ENCODE results near the gene TBX15.

Gene TBX15

GRCh38 chr1:119001181-119002027 lies 13.3 kb upstream of the TBX15 start:
- no peak for DNase-seq

DNA sequence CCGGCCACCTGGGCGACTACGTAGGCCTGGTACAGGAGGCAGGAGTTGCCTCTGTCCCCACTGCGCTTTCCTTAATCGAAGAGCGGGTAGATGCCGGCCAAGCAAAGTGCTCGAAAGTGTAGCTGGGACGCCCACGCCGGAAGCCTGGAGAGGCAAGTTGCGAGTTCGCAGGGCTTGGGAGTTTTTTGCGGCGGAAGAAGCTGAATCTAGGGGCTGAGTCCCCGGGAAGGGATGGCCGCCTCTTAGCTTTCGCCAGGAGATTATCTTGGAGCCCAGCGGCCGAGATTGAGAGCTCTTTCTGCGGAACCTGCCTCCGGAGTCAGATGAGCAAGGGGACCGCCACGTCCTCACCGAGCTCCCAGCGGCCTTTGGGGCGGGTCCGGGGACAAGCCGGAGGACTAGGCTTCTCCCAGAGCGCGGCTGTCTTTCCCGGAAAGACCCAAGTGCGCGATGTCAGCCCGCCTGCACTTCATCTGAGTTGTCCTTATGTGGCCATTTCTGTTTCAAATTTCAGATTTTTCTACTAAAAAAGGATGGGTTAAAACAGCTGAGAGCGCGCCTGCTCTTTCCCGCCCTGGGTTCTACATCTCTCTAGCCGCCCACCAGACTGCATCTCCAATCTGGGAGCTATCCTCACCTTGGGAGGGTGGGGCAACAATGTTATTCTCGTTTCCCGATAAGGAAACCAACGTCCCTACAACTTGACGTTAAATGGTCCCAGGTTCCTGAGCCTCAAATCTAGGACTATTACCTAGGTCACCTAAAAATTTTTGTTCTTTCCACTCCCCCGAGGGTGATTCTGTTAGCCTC lies 12.4 kb upstream of the TBX15 start:
- DNase-seq, result no peak

DNA sequence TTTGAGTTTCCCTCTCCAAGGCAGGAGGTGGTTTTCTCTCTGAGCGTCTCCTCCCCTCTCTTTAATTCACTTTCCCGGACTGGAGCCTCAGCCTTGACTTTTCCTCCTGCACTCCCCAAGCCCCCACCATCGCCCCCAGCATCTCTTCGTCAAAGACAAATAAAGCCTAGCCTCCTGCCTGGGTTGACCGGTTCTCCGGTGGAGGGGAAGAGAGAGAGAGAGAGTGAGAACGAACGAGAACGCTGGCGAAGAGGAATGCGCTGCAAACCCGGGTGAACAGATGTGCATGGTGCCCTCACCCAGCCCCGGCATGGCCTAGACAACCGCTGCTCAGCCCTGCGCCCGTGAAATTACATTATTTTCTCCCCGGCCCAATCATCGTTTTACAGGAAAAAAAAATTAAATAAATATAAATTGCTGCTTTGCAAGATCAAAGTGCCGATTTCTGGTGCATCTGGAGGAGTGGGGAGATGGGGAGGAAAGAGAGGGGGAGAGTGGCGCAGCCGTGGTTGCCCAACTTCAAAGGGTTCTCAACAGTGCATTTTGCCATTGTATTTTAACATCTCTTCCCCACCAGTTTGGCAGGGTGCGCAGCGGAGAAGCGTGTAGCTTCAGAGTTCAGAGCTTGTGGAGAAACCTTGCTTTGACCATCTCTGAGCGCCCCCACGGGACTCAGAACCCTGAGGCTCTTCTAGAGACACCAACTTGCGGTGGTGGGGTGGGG lies 11.4 kb upstream of the TBX15 start:
- DNase-seq, result no peak

- no peak for DNase-seq
Measured at GRCh38 chr1:118998171-118998570, 10.0 kb upstream of the TBX15 start.

GRCh38 chr1:118997225-118997624 lies 9.1 kb upstream of the TBX15 start:
- DNase-seq, result no peak

- DNase-seq, result no peak
Measured at GRCh38 chr1:118995312-118996016, 7.3 kb upstream of the TBX15 start.

DNA sequence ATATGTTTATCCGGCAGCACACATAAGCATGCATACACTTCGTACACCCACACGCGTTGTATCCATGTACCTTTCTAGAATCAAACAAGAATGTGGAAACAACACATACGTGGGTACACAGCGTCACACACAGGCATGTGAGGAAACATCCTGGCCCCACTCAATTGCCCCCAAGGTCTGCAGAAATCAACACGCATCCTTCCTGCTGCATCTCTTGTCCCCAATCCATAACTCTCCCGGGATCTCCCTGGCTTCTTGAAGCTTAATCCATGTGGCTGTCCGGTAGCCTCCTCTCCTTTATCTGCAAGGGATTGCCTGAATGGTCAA lies 5.5 kb upstream of the TBX15 start:
- DNase-seq, result no peak

DNA sequence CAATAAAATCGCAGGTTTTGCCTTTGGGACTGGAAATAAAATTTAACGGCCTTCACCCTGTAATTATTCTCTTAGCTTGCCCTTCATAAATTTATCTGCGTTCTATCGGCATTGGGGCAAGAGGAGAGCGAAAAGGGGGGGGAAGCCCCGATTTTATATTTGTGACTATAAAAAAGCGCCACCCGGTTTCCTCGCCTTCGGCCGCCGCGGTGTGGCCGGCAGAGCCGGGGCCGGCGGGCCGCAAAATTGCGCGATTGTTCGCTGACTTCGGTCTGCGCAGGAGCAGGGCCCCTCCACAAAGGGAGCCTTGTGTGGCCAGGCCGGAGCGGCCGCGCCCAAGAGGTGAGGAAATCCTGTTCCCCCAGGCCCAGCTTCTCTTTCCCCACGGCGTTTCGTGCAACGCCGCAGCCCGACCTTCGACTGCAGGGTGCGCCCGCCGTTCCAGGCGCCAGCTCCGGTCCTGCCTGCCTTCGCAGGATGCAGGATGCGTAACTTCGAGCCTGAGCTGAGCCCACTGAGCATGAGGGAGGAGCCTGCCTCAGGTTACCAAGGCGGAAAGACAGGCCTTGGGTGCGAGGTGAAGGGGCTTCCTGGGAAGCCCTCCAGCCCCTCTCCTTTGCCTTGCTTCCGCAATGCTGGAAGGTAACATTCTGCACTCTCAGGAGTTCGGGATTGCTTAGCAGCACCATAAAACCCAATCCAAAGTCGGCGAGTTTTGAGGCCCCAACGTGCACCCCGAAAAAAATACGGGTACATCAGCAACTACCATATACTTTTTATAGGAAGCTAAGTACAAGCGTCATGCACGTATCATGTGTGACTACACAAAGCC lies 4.9 kb upstream of the TBX15 start:
- no peak for DNase-seq

DNA sequence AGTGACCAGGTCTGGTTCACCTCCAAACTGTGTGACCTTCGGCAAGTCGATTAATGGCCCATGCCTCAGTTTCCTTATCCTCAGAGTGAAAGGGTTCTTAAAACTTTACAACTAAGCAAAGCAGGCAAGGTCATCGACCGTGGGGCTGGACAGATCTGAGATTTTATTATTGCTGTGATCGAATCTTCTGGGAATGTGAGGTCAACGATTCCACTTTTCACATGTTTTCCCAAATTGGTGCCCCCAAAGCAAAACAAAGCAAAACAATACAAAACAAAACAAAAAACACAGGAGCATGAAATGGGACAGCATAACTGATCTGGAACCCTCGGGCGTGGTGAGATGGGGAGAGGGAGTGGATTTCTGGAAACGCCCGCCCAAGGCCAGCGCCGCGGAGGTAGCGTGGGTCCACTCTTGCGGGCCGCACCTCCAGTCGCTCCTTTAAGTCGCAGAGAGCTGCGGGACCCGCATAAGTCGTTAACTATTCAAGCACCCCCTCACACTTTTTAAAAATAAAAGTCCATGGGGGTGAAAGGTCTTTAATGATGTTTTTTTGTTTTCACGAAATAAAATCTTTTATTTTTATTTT lies 4.2 kb upstream of the TBX15 start:
- no peak for DNase-seq

DNA sequence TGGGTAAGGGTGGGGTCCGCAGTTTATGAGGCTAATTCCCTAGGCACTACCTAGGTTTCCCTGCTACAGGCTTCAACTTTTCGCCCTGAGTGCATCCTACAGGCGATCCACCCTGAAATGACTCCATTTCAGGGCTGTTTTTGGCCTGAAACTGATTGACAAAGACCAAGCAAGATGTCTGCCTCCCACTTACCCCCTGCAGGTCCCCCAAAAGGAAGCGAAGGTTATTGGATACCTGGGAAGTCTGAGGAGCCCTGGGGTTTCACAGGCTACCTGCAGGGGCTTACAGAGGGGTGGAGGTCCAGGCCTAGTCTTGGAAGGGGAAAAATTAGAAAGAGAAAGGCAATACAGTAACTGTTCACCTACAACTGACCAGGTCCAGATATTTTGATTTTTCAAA lies 3.3 kb upstream of the TBX15 start:
- no peak for DNase-seq

DNA sequence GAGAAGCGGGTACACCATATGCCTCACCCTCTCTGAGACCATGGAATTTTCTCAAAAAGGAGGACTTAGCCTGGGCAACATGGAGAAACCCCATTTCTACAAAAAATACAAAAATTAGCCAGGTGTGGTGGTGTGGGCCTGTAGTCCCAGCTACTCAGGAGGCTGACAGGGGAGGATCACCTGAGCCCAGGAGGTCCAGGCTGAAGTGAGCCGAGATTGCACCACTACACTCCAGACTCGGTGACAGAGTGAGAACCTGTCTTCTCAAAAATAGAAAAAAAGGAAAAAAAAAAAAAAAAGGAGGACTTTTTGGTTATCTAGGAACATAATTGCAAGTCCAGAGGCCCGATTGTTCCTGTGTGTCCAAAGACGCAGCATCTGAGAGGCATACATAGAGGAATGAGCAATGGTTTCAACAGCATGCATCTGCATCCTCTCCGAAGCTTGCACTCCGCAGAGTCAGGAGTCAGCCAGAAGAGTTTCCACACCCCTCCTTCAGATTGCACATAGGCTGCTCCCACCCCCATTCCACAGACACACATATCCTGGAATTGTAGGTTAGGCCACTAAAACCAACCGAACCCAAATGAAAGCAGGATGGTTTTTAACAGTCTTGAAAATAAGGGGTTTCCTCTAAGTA lies 2.5 kb upstream of the TBX15 start:
- DNase-seq, result no peak

DNA sequence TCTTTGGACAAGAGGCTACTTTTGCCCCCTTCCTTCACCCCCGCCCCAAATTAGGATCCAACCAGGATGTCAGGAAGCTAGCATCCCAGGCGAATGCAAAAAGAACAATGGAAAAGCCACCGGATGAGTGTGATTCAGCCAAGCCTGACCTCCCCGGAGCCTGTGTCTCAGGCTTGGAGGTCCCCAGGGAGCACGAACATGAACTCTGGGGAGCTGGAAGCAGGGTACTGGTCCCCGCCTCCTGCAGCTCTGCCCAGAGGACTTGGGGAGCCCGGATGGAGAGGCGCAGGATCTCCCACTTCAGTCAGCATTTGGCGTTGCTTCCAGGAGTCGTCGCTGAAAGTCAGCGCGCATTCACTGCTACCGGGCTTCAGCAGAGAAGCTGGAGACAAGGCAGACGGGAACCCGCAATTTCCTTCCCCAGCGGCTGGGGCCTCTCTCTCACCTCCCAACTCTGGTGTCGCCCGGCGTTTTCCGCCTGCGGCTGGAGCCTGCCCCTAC lies 1.8 kb upstream of the TBX15 start:
- no peak for DNase-seq

DNA sequence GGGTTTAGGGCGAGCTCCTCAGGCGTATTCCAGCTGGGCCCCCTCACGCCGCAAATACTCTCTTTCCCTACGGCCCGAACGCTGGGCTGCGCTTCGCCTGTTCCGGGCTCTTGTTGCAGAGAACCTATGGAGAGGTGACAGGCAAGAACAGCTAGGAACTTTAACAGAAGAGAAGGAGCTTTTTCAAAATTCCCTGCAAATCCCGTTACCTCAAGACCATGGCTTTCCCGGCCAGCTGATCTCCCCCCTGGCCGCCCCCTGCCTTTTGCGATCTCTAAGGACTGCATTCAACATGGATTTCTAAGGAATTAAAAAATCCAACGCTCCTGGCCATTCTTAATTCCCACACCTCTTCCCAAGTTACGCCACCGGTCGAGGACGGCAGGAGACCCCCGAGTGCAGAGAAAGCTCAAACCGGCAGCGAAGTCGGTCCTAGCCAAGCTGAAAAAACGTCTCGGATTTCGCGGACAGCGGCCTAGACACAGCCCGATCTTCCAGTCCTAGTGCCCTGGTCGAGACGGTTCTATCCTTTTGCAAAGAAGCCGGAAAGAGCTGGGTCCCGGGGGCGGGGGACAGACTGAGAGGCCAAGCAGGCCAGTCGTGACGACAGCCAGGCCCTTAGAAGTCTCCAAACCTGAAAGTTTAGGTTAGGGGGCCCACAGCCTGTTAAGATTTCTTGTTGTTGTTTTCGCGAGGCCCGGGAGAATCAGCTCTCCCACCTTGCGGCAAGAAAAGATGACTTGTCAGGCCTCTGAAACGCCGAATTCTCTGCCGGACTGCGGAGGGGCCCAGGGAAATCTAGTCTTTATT lies 1.1 kb upstream of the TBX15 start:
- no peak for DNase-seq

DNA sequence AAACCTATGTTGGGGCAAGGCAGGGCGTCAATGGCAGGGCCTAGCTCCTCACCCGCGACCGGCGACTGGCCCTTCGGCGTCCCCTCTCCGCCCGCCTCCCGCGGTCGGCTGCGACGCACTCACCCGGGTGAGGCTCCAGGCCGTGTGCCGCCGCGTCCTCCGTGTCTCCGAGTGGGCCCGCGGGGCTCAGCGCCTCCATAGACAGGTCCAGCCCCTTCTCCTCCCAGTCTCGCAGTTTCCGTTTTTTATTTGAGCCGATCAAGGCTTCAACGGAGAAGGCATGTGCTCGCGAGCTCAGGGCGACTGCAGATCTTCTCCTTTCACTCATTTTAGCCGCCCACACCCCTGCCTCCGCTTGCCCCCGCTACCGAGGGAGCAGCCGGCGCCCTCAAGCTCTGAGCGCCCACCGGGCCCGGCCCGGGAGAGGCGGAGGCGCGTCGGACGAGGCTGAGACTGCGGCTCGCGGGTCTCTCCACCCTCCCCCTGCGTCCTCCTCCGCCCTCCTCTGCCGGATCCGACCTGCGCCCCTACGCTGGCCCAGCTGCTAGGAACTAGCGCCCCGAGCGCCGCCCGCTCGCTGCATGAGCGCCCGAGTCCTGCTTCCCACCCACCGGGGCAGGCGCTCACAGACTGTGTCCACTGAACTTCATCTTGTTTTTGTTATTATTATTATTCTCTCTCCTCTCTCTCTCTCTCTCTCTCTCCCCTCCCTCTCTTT lies 516 bp downstream of the TBX15 start:
- no peak for DNase-seq

GRCh38 chr1:118986555-118987467 lies 1.3 kb downstream of the TBX15 start:
- DNase-seq, result no peak

- no peak for DNase-seq
Measured at GRCh38 chr1:118985640-118986554, 2.2 kb downstream of the TBX15 start.
